Lower leg skin (tissue), 3 donors: ENCODE results near the gene TFEC.

ENCODE experiments used
- POLR2A ChIP-seq, 2 donors: fragments of 450-650 bp; IDR thresholded peaks; one replicate each; pipeline ENCODE4 v1.6.1; 2016 to 2017; ENCODE audit warnings: antibody characterized with exemption in 2 of 2, mild to moderate bottlenecking in 1 of 2, moderate library complexity in 1 of 2
- TF ChIP-seq, protein P1 (sequence below), 3 donors: fragments of 450-650 bp; IDR thresholded peaks; one replicate each; pipeline ENCODE4 v1.5.1; 2016; ENCODE audit warnings: antibody characterized with exemption in 3 of 3, mild to moderate bottlenecking in 3 of 3, moderate library complexity in 2 of 3

- TF ChIP-seq, protein P1, sequence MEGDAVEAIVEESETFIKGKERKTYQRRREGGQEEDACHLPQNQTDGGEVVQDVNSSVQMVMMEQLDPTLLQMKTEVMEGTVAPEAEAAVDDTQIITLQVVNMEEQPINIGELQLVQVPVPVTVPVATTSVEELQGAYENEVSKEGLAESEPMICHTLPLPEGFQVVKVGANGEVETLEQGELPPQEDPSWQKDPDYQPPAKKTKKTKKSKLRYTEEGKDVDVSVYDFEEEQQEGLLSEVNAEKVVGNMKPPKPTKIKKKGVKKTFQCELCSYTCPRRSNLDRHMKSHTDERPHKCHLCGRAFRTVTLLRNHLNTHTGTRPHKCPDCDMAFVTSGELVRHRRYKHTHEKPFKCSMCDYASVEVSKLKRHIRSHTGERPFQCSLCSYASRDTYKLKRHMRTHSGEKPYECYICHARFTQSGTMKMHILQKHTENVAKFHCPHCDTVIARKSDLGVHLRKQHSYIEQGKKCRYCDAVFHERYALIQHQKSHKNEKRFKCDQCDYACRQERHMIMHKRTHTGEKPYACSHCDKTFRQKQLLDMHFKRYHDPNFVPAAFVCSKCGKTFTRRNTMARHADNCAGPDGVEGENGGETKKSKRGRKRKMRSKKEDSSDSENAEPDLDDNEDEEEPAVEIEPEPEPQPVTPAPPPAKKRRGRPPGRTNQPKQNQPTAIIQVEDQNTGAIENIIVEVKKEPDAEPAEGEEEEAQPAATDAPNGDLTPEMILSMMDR (IDR thresholded peaks at IDR 0.05): no peak
- no peak for TF ChIP-seq POLR2A (IDR thresholded peaks at IDR 0.05)
Measured at GRCh38 chr7:115940460-115941060, 90.0 kb downstream of the TFEC start.
